Stimulated activated naive CD4-positive, alpha-beta T cell treated with Interleukin-2 at 50 U/mL for 16 hours (primary cell): ENCODE data around the gene CTTN.

ENCODE experiments used
- DNase-seq: peaks from one replicate; lab custom pipeline; 2025; lab: John Stamatoyannopoulos, UW

Gene CTTN

GRCh38 chr11:70455354-70455753 is 57.0 kb downstream of the CTTN start:
- no peak for DNase-seq

GRCh38 chr11:70456921-70457532 is 58.7 kb downstream of the CTTN start:
- no peak for DNase-seq

DNA sequence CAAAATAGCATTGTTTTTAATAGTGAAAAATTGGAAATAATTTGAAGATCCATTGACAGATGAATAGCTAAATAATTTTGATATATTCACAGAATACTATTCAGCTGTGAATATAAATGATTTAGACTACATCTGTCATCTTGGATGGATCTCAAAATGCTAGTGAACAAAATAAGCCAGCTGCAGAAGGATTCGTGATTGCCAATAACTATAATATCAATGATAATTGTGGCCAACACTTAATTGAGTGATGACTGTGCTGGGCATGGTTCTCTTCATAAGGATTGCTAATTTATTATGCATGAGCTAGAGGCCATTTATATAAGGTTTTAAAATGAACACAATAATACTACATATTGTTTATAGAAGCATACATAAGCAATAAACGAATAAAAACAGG is 60.4 kb downstream of the CTTN start:
- no peak for DNase-seq

- no peak for DNase-seq
These were observed 61.8 kb downstream of the CTTN start for GRCh38 chr11:70460111-70460510.

- DNase-seq, result no peak
These were observed 62.6 kb downstream of the CTTN start for GRCh38 chr11:70460964-70461363.

DNA sequence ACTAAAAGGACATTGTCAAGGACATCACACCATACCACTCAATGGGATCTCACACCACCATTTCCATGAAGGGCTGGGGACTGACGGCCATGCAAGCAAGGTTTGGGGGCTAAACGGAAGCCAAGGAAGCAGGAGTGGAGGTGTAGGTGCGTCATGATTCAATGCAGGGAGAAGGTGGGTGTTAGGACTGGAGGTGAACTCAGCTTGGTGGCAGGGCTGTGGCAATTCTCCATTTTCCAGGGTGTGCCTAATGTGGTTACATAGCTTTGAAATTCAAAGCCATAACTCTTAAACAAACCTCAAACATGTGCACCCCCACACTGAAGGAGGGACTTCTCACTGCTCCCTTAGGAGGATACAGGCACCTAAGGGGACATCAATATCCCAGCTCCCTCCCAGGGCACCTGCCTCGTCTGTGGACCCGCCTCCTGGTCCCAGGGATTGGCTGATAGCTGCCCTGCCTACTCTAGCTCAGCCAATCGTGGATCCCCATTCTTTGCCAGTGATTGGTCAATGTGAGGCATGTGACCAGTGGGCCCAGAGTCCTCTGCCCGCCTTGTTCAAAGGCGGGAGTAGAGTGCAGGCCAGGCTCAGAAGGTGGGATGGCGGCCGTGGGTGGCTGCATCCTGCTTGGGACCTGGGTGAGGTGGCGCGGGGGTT is 64.6 kb downstream of the CTTN start:
- DNase-seq, result no peak

GRCh38 chr11:70463478-70464255 is 65.3 kb downstream of the CTTN start:
- DNase-seq, result no peak

DNA sequence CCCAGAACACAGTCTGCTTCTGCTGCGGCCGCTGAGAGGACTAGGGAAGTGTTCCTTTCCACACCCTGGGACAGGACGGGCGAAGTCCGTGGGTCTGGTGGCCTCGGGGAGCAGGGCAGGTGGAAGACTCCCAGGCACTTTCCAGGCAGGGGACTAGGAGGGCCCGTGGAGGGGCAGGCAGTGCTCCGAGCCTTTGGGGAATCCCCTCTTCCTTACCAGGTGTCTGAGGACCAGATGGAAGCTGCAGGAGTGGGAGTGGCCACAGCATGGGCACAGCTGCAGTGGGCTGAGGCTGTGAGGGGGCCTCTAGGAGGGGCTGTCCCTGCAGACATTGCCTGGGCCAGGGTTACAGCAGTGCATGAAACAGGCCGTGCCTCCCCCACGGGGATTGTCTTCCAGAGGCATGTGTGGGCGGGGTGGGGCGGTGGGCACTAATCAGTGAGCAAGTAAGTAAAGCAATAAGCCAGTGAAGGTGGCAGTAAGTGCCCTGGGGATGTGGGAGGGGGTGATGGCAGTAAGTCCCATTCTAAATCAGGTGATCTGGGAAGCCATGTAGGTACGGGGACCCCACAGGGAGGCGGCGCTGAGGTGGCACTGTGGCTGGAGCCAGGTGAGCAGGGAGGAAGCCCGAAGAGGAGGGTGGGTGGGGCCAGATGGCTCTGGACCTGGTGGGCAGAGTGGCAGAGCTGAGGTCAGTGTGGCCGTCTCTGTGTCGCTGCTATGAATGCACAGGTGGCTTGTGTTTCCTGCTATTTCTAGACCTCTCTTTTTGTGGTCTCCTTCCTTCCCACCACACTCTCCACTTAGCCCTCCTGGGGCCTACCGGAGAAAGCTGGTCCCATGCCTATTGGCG is 66.4 kb downstream of the CTTN start:
- DNase-seq, result no peak

GRCh38 chr11:70466154-70466553 is 67.8 kb downstream of the CTTN start:
- DNase-seq, result no peak

DNA sequence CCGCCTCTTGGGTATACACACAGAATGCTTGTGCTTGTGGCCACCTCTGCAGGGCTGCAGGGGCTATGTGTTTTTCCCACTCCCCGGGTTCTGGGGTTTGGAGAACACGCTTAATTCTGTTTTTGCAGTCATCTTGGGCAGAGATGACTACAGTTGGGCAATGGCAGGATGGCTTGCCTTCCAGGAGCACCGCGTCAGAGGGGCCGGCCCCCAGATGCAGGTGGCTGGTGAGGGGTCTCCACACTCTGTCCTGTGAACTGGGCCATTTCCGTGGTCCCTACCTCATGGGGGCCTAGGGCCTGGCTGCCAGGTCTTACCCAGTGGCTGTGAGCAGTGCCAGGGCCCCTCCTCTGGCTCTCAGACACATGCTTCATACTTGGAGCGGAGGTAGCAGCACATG is 68.3 kb downstream of the CTTN start:
- DNase-seq, result no peak

- DNase-seq, result no peak
These were observed 69.1 kb downstream of the CTTN start for GRCh38 chr11:70467201-70468085.

DNA sequence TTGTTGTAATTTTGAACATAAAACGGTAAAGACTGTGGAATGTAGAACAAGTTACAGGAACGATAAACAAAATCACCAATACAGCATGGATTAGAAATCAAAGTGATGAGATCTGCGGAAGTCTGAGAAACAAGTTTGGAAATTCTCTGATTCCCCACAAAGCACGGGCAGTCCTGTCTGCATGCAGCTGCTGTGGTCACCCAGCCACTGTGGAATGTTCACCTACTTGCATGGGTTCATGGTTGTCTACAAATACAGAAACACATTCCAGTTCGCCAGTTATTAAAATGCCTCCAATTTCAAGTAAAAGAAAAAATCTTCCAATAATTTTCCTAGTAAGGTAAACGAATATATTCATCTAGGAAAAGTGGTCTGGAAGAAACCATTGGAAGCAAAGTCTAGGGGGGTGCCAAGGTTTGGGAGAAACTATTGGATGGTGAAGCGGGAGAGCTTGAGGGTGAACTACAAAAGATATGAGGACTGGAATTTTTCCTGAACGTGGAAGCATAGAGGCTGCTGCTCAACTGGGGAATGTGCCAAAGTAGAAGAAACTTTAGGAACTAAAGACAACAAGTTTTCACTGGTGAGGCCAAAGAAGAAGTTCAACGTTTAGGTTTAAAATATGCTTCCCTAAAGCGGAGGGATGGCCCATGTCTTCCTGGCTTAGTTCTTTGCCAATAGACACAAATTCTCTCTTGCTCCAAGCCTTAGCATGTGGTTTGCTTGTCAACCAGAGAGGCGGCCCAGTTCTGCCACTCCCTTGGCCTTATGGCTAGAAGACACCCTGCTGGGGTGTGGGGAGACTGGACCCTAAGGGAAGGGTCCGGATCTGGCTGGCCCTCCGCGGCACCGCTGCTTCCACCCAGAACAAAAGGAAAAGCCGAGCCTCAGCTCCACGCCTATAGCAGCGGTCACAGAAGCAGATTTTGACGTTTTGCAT is 70.2 kb downstream of the CTTN start:
- no peak for DNase-seq

DNA sequence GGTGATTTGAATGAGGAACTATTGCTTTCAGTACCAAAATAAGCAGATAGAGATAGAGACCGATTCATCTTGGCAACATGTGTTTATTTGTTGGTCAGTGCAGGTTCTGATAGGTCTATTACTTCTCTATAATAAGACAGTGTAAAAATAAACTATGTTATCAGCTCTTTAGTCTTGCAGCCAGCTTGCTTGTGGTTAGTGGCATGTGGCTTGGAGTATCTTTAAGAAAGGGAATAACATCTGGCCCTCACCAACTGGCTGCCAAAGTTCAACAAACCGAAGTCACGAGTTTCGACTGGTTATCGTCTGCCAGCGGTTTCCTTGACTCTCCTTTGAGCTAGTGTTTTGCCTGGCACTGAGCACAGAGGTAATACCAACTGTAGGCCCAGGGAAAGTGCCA is 71.8 kb downstream of the CTTN start:
- no peak for DNase-seq

DNA sequence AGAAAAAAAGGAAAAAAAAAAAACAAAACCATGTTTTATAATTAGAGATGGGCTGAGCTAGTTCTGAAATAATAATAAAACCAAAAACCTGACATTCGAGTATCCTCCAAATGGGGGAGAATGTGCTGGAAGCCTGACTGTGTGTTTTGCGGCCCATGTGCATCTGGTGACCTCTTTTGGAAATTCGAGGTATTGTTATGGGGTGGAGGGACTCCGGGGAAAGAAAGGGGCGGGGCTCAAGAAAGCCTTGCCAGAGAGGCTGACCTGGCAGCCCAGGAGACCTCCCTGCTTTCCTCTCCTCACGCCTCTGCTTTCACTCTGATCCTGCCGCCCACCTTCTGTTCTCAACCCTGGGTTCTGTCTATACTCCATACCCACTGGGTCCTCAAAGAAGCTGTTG is 72.9 kb downstream of the CTTN start:
- DNase-seq, result no peak

DNA sequence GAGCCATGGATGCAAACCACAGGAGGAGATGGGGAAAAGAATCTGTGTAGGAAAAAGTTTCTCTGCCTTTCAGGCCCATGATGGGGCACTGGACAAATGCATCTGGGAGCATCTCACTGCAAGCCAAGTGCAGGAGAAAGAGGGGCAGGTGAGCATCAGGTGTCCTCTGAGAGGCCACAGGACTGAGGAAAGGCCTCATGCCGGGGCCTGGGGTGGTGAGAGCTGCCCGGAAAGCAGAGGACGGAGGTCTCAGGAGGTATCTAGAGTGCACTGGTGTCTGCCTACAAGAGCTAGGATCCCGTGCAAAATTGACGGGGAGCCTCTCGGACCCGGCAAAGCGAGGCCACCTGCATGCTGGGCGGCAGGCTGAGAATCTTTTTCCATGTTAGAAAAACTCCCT is 73.9 kb downstream of the CTTN start:
- no peak for DNase-seq

DNA sequence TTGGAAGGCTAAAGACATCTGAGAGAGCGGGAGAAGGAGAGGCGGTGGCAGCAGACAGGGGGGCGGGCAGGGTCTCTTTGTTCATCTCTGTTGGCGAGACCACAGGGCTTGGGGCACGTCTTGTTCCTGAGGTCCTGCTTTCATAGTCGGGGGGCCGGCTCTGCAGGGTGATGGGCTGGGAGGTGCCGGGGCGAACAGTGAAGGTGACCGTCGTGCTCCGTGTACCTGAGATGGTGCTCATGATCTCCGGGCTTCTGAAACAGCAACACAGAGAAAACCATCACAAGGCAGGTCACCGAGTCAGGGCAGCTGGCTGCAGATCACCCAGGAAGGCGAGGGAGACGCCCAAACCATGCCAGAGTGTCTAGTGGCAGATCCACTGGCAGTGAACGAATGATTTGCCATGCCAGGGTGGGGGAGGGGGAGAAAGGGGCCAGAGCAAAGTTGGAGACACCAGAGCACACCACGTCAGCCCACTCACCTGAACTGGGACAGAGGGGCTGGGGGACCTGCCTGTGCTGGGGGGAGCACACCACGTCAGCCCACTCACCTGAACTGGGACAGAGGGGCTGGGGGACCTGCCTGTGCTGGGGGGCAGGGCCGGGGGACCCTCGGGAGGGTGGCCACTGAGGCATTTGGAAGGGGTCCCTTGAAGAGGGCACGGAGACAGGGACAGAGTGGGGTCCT is 75.0 kb downstream of the CTTN start:
- DNase-seq, result no peak

DNA sequence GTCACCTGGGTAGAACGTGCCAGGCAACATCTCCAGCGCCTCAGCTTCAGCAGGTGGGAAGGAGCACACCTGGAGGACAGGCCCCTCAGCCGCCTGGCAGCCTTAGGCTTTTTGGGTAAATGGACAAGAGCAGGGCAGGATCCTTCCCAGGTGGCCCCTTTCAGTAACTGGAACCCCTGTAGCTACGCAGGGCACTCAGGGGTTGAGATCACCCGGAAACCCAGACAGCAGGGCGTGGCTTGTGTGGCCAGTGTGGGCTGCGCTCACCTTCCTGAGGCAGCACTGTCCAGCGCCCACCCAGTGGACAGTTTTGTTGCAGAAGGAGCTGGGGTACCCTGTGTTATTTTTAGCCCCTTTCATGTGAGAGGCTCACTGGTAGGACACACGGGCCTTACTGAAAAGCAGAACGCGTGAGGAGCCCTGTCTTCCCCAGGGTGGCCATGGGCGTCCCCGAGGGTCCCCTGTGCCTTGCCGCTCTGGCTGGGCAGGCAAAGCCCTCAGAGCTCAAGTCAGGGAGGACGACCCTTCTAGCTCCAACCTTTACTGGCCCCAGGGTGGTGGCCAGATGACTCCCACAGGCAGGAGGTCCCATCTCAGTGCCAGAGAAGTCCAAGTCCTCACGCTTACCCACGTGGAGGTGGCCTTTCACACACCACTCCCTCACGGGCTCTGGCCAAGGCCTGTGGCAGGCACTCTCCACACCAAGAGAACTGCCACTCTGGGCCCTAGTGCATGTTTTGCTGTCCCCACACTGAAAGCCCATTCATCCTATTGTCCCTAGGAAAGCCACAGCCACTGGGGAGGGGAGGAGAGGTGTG is 75.8 kb downstream of the CTTN start:
- DNase-seq, result no peak

- no peak for DNase-seq
These were observed 76.4 kb downstream of the CTTN start for GRCh38 chr11:70474710-70475109.

- DNase-seq, result no peak
These were observed 78.3 kb downstream of the CTTN start for GRCh38 chr11:70476669-70477068.
